Vagina (tissue), 2 donors: ENCODE results near the gene TMPRSS5. TPM values are rescaled to one million over a fixed set of nuclear protein-coding genes. Genes with fewer than 3 reads are reported as not detected.

Experiments used
- DNase-seq, 2 donors: peaks; one replicate each; pipeline ENCODE4 v3.0.0-alpha.2; 2017; ENCODE audit errors: extremely low spot score in 2 of 2
- H3K27ac ChIP-seq: fragments of 200-600 bp; sonication (generic); one replicate; pipeline ENCODE4 v1.5.1; 2019
- H3K27me3 ChIP-seq: fragments of 200-600 bp; sonication (generic); one replicate; pipeline ENCODE4 v1.5.1; 2019
- H3K36me3 ChIP-seq, 2 donors: fragments of 200-600 bp; sonication (generic); one replicate each; pipeline ENCODE4 v1.5.1; 2017 to 2019
- H3K4me1 ChIP-seq: fragments of 200-600 bp; sonication (generic); one replicate; pipeline ENCODE4 v1.5.1; 2019
- H3K4me3 ChIP-seq, 2 donors: fragments of 200-600 bp; sonication (generic); 1 replicate in 1 of 2; 2 replicates in 1 of 2; pipeline ENCODE4 v1.5.1; 2016 to 2019
- H3K9me3 ChIP-seq: fragments of 200-600 bp; sonication (generic); one replicate; pipeline ENCODE4 v1.5.1; 2019
- POLR2A ChIP-seq, 2 donors: fragments of 450-650 bp; IDR thresholded peaks; one replicate each; pipeline ENCODE4 v1.6.1; 2017; ENCODE audit warnings: antibody characterized with exemption in 2 of 2, mild to moderate bottlenecking in 2 of 2, moderate library complexity in 2 of 2
- POLR2AphosphoS5 ChIP-seq, 2 donors: sonication (generic); formaldehyde crosslinking; IDR thresholded peaks; one replicate each; pipeline ENCODE4 v1.9.0; 2017; ENCODE audit warnings: antibody characterized with exemption in 2 of 2, mild to moderate bottlenecking in 2 of 2, low read depth in 1 of 2; ENCODE audit not compliant: insufficient read depth in 1 of 2
- intact Hi-C: fragments of 100-400 bp; cut with DNase I; formaldehyde crosslinking; loops from one replicate; pipeline ENCODE4 v1.15.1; 2023
- total RNA-seq: library from RNA; depleted of rRNA; stranded (reverse); fragments of >200 nt; gene quantifications from one replicate; pipeline ENCODE4 v1.2.3, GENCODE V29; 2016
- TF ChIP-seq, protein P1 (sequence below), 3 experiments: fragments of 450-650 bp in 2 of 3; fragments of 200-600 bp in 1 of 3; sonication (generic) in 1 of 3; IDR thresholded peaks; one replicate each; pipeline ENCODE4 v1.5.1; 2017 to 2019; ENCODE audit warnings: antibody characterized with exemption in 3 of 3, mild to moderate bottlenecking in 2 of 3, moderate library complexity in 2 of 3

The TMPRSS5 gene
- total RNA-seq, 1 donor from 2014 or later, result not detected

DNA sequence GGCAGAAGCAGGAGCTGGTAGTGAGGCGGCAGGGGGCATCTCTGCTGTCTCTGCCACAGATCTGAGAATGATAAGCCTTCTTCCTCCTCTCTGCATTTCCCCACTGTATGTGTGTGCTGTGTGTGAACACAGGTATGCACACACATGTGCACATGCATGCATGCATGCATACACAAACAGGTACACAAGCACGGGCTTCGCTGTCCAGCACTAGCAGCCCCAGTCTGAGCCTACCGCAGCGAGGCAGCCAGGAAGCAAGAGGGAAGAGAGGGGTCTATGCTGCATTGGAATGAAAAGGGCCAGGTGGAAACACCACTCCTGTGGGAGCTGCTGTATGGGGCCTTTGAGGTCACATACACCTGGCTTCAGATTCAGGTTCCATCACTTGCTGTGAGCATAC is 62.4 kb downstream of the TMPRSS5 start:
- Histone ChIP-seq H3K27me3 (no peaks in the 10 kb centered on the region), H3K27ac (no peak overlapping the region), H3K4me1 (no peaks in the 10 kb centered on the region), H3K9me3 (no peaks in the 10 kb centered on the region), H3K36me3 (no peaks in the 10 kb centered on the region), H3K4me3 (no peak overlapping the region)
- TF ChIP-seq POLR2A (IDR thresholded peaks at IDR 0.05) (no peak), POLR2AphosphoS5 (IDR thresholded peaks at IDR 0.05; ENCODE audit: insufficient read depth in 1 of 2, low read depth in 1 of 2) (no peak)
- TF ChIP-seq, protein P1, sequence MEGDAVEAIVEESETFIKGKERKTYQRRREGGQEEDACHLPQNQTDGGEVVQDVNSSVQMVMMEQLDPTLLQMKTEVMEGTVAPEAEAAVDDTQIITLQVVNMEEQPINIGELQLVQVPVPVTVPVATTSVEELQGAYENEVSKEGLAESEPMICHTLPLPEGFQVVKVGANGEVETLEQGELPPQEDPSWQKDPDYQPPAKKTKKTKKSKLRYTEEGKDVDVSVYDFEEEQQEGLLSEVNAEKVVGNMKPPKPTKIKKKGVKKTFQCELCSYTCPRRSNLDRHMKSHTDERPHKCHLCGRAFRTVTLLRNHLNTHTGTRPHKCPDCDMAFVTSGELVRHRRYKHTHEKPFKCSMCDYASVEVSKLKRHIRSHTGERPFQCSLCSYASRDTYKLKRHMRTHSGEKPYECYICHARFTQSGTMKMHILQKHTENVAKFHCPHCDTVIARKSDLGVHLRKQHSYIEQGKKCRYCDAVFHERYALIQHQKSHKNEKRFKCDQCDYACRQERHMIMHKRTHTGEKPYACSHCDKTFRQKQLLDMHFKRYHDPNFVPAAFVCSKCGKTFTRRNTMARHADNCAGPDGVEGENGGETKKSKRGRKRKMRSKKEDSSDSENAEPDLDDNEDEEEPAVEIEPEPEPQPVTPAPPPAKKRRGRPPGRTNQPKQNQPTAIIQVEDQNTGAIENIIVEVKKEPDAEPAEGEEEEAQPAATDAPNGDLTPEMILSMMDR (IDR thresholded peaks at IDR 0.05), result no peak
- no peak for DNase-seq
- intact Hi-C loops, result no loop called here

DNA sequence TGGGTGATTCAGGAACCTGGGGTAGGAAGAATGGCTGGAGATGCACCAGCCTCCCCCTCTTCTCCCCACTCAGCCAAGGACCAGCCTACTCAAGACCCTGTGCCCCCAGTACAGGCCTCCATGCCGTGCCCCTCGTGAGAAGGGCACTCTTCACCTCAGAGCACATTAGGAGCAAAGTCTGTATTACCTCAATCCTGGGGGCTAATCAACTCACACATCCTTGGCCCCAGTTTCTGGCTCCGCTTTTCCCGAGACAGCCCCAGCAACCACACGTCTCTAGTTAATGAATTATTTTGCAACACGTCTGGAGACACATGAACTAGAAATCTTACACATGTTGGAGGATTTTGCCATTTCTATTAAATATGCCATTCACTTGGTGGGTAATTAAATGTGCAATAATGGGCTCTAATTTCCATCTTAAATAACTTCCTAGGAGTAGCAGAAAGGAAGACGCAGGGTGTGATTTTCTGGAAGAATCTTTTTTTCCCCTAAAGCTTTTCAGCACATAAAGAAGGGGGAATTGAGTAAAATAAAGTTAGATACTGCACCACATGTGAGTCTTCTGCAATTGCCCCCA is 63.0 kb downstream of the TMPRSS5 start:
- no peak overlapping the region for H3K27ac ChIP-seq
- no peak overlapping the region for H3K4me3 ChIP-seq
- H3K36me3 ChIP-seq, result no peaks in the 10 kb centered on the region
- intact Hi-C loops, result no loop called here
- H3K4me1 ChIP-seq, result no peaks in the 10 kb centered on the region
- no peak for DNase-seq
- TF ChIP-seq, protein P1 (IDR thresholded peaks at IDR 0.05), result no peak
- TF ChIP-seq POLR2AphosphoS5 (IDR thresholded peaks at IDR 0.05; ENCODE audit: insufficient read depth in 1 of 2, low read depth in 1 of 2) (no peak), POLR2A (IDR thresholded peaks at IDR 0.05) (no peak)
- H3K27me3 ChIP-seq, result no peaks in the 10 kb centered on the region
- H3K9me3 ChIP-seq, result no peaks in the 10 kb centered on the region

DNA sequence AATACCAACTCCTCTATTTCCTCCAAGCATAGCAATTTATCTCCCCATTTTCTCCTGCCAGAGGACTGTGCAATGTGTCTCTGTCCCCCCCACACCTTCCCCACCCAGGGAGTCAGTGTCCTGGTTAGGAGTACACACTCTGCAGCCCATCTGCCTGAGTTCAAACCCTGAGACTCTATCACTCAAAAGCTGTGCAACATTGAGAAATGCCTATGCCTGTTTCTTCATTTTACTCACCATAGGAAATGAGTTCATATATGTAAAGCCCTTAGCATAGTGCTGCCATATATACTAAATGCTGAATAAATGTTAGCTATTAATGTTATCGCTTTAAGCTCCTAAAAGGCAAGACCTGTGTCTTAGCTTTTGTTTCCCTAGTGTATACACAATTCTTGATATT is 64.0 kb downstream of the TMPRSS5 start:
- H3K4me1 ChIP-seq, result no peaks in the 10 kb centered on the region
- no peak overlapping the region for H3K4me3 ChIP-seq
- no peaks in the 10 kb centered on the region for H3K27me3 ChIP-seq
- intact Hi-C loops, result no loop called here
- DNase-seq, result no peak
- H3K9me3 ChIP-seq, result no peaks in the 10 kb centered on the region
- TF ChIP-seq POLR2A (IDR thresholded peaks at IDR 0.05), result no peak
- TF ChIP-seq, protein P1 (IDR thresholded peaks at IDR 0.05), result no peak
- TF ChIP-seq POLR2AphosphoS5 (IDR thresholded peaks at IDR 0.05; ENCODE audit: insufficient read depth in 1 of 2, low read depth in 1 of 2), result no peak
- H3K36me3 ChIP-seq, result no peaks in the 10 kb centered on the region
- H3K27ac ChIP-seq, result no peak overlapping the region

DNA sequence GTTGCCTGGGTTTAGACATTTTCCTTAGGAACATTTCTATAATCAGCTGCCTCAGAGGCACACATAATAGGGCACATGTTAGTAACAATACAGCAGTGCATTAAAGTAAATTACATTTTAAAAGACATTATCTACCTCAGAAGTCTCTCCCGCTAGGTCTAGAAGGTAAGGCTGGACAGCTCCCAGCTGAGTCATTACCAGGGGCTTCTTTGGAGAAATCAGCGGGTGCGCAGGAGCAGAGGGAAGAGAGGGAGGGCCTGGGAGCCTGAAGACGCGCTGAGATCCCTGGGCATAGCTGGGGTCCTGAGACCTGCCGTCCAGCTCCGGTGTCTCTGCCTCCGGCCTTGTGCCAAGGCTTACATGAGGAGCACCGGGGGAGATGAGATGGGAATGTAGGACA is 67.7 kb downstream of the TMPRSS5 start:
- no peaks in the 10 kb centered on the region for H3K36me3 ChIP-seq
- no peak overlapping the region for H3K4me3 ChIP-seq
- DNase-seq, result no peak
- no peak overlapping the region for H3K27ac ChIP-seq
- TF ChIP-seq, protein P1 (IDR thresholded peaks at IDR 0.05), result no peak
- TF ChIP-seq POLR2A (IDR thresholded peaks at IDR 0.05) (no peak), POLR2AphosphoS5 (IDR thresholded peaks at IDR 0.05; ENCODE audit: insufficient read depth in 1 of 2, low read depth in 1 of 2) (no peak)
- intact Hi-C loops, result no loop called here
- H3K4me1 ChIP-seq, result no peaks in the 10 kb centered on the region
- no peaks in the 10 kb centered on the region for H3K27me3 ChIP-seq
- H3K9me3 ChIP-seq, result no peaks in the 10 kb centered on the region

DNA sequence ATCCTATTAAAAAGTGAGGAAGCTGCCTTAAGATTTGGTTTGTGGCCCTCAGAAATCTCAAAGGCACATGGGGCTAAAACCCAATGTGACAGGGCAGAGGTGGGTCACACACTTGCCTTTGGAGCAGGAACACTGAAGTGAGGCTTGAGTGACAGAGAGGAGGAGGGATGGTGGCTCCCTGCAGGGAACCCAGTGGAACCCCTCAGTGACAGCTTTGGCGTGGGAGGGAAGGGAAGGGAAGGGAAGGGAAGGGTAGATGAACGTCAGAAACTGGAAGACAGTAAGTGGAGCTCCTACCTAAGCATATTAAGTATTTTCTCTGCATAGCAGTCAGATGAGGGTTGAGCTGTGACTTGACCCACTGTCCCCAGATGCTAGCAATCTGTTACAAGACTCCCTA is 68.5 kb downstream of the TMPRSS5 start:
- TF ChIP-seq, protein P1 (IDR thresholded peaks at IDR 0.05), result no peak
- TF ChIP-seq POLR2A (IDR thresholded peaks at IDR 0.05), result no peak
- TF ChIP-seq POLR2AphosphoS5 (IDR thresholded peaks at IDR 0.05; ENCODE audit: insufficient read depth in 1 of 2, low read depth in 1 of 2), result no peak
- Histone ChIP-seq H3K27me3 (no peaks in the 10 kb centered on the region), H3K9me3 (no peaks in the 10 kb centered on the region), H3K4me1 (no peaks in the 10 kb centered on the region), H3K4me3 (no peak overlapping the region), H3K27ac (no peak overlapping the region), H3K36me3 (no peaks in the 10 kb centered on the region)
- intact Hi-C loops, result no loop called here
- no peak for DNase-seq
